Right lobe of liver (tissue), 6 donors: ENCODE results near the gene TMEM119. TPM values are rescaled to one million over a fixed set of nuclear protein-coding genes. Genes with fewer than 3 reads are reported as not detected.
"Not testable (repeated sequence)": the region's sequence is repeated elsewhere in the genome, so short reads cannot be mapped to it uniquely, and the experiment has no call there.

Experiments used
- ATAC-seq, 4 donors: fragments of 200-7000 bp; cut with Tn5 transposase; one replicate each; pipeline ENCODE4 v1.9.1; 2020; ENCODE audit warnings: mild to moderate bottlenecking in 4 of 4, moderate library complexity in 4 of 4
- DNase-seq, 3 donors: peaks; one replicate each; pipeline ENCODE4 v3.0.0-alpha.2; 2020
- H3K27ac ChIP-seq, 3 donors: fragments of 200-600 bp; one replicate each; pipeline ENCODE4 v1.8.0; 2022
- H3K27me3 ChIP-seq, 2 donors: fragments of 200-600 bp; one replicate each; pipeline ENCODE4 v1.8.0; 2022
- H3K36me3 ChIP-seq, 4 donors: fragments of 200-600 bp; sonication (generic) in 1 of 4; one replicate each; pipeline versions ENCODE4 v1.5.1 to v1.8.0; 2017 to 2022; ENCODE audit warnings: control low read depth in 1 of 4
- H3K4me1 ChIP-seq, 4 donors: fragments of 200-600 bp; sonication (generic) in 1 of 4; one replicate each; pipeline versions ENCODE4 v1.5.1 to v1.8.0; 2017 to 2022; ENCODE audit warnings: control low read depth in 1 of 4
- H3K4me3 ChIP-seq, 3 donors: fragments of 200-600 bp; one replicate each; pipeline ENCODE4 v1.8.0; 2022
- H3K9me3 ChIP-seq, 4 donors: fragments of 200-600 bp; sonication (generic) in 1 of 4; one replicate each; pipeline versions ENCODE4 v1.5.1 to v1.8.0; 2017 to 2022; ENCODE audit warnings: control low read depth in 1 of 4
- POLR2A ChIP-seq: fragments of 450-650 bp; IDR thresholded peaks from one replicate; pipeline ENCODE4 v1.6.1; 2017; ENCODE audit warnings: antibody characterized with exemption, mild to moderate bottlenecking
- WGBS: methylation state at CpG from one replicate; pipeline ENCODE4 v1.1.6; 2018; ENCODE audit warnings: low coverage, low lambda C conversion rate; ENCODE audit not compliant: insufficient coverage; ENCODE audit errors: missing lambda C conversion rate; 5-methylcytosine and 5-hydroxymethylcytosine counted together
- intact Hi-C, 2 donors: fragments of 100-400 bp; cut with DNase I; formaldehyde crosslinking; loops; one replicate each; pipeline versions ENCODE4 v1.11.2 to v1.14.1; 2022
- total RNA-seq, 6 experiments: library from RNA; depleted of rRNA in 2 of 6; stranded (reverse); fragments of >200 nt in 2 of 6; fragmentation: NEBNext Ultra II Directional in 3 of 6; extraction: Animal tissue kit (Norgen Biotek cat#: 25700) in 3 of 6; gene quantifications; one replicate each; pipeline versions ENCODE4 v1.1.0 to v1.2.4, GENCODE V29; 2016 to 2023
- TF ChIP-seq, protein P1 (sequence below), 4 donors: fragments of 200-600 bp in 3 of 4; fragments of 450-650 bp in 1 of 4; IDR thresholded peaks; one replicate each; pipeline versions ENCODE4 v1.5.1 to v1.8.0; 2016 to 2022; ENCODE audit warnings: antibody characterized with exemption in 4 of 4, mild to moderate bottlenecking in 2 of 4
- donor health status: DM: no; HTN: yes; CAD: no.
- donor health status: DM: no; HTN: no; CAD: no.
- donor health status: DM: no; HTN: no; CAD: no.
- donor health status: DM: no; HTN: yes; CAD: no.
- donor health status: DM: no; HTN: yes; CAD: no.

TMEM119 gene
- total RNA-seq, 6 experiments from 2014 or later = 0.09 to 0.38 (median 0.22) TPM; not detected in 2

DNA sequence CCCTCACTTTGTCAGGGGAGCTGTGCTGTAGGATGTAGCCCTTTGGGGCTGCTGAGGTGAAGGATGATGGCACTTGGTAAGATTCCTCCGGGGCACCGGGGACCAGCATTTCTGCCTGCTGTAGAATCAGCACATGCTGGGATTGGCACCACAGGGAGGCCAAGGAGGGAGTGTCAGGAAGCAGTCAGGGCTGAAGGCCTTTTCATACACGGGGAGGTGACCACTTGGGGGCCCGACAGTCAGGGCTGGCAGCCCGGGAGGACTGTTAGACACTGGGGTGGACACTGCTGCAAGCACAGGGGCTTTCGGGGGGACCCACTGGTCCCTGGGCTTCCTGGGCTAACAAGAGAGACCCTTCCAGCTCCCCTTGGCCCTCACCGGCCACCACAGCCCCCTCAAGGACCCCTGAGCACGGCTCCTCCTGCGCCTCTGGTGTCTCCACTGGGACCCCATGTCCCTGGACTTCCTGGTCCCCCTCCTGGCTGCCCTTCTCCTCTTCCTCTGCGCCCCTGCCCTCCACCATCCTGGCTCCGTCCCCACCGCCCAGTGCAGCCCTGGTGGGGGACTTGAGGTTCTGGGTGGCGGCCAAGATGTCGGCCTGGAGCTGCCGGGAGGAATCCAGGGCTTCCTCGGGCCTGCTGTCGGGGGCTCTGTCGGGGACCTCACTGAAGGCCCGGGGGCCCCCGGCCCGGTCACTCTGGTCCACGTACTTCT is 6.5 kb downstream of the TMEM119 start:
- Histone ChIP-seq H3K4me3 (no peak overlapping the region), H3K27ac (no peak overlapping the region), H3K27me3 (no peaks in the 10 kb centered on the region), H3K36me3 (no peaks in the 10 kb centered on the region), H3K4me1 (no peaks in the 10 kb centered on the region), H3K9me3 (no peaks in the 10 kb centered on the region)
- ATAC-seq = no peak
- no peak for DNase-seq
- intact Hi-C loops = no loop called here
- TF ChIP-seq, protein P1, sequence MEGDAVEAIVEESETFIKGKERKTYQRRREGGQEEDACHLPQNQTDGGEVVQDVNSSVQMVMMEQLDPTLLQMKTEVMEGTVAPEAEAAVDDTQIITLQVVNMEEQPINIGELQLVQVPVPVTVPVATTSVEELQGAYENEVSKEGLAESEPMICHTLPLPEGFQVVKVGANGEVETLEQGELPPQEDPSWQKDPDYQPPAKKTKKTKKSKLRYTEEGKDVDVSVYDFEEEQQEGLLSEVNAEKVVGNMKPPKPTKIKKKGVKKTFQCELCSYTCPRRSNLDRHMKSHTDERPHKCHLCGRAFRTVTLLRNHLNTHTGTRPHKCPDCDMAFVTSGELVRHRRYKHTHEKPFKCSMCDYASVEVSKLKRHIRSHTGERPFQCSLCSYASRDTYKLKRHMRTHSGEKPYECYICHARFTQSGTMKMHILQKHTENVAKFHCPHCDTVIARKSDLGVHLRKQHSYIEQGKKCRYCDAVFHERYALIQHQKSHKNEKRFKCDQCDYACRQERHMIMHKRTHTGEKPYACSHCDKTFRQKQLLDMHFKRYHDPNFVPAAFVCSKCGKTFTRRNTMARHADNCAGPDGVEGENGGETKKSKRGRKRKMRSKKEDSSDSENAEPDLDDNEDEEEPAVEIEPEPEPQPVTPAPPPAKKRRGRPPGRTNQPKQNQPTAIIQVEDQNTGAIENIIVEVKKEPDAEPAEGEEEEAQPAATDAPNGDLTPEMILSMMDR (IDR thresholded peaks at IDR 0.05) = no peak
- TF ChIP-seq POLR2A = no peak
- 40% methylated on average over 3 of the region's 22 CpGs for WGBS

DNA sequence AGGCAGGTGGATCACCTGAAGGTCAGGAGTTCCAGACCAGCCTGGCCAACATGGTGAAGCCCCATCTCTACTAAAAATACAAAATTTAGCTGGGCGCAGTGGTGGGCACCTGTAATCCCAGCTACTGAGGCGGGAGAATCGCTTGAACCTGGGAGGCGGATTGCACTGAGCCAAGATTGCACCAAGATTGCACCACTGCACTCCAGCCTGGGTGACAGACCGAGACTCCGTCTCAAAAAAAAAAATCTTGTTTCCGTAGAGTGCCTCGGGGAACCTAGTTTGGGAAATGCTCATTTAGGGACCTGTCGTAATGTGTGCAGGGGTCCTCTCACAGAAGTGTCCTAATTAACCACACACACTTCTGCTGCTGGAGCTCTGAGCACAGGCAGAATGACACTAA is 7.4 kb downstream of the TMEM119 start:
- WGBS = 87% methylated on average over 9 of the region's 9 CpGs
- ATAC-seq, H3K27me3 ChIP-seq, H3K36me3 ChIP-seq, H3K9me3 ChIP-seq, H3K27ac ChIP-seq, intact Hi-C loops, DNase-seq, H3K4me1 ChIP-seq, H3K4me3 ChIP-seq: not testable (repeated sequence)

DNA sequence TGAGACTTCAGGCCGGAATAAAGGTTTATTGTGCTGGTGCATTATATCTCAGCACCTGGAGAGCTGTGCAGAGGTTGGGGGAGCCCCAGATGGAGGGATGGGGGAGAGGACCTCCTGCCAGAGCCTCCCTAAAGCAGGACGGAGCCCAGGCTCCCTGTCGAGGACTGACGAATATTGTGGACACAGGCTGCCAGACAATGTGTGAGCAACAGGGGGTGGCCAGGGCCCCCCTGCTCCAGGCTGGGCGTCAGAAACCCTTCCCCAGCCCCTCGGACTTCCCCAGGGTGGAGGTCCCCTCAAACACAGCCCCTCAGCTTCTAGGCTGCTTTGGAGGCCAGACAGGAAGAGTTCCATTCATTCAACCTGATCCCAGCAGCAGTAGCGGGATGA is 8.0 kb downstream of the TMEM119 start:
- Histone ChIP-seq H3K36me3 (no peaks in the 10 kb centered on the region), H3K9me3 (no peaks in the 10 kb centered on the region), H3K27ac (no peak overlapping the region), H3K27me3 (no peaks in the 10 kb centered on the region), H3K4me1 (no peaks in the 10 kb centered on the region), H3K4me3 (no peak overlapping the region)
- intact Hi-C loops = no loop called here
- TF ChIP-seq, protein P1 (IDR thresholded peaks at IDR 0.05) = no peak
- TF ChIP-seq POLR2A = no peak
- 67% methylated on average over 1 of the region's 7 CpGs for WGBS
- ATAC-seq (no peak), DNase-seq (no peak)

DNA sequence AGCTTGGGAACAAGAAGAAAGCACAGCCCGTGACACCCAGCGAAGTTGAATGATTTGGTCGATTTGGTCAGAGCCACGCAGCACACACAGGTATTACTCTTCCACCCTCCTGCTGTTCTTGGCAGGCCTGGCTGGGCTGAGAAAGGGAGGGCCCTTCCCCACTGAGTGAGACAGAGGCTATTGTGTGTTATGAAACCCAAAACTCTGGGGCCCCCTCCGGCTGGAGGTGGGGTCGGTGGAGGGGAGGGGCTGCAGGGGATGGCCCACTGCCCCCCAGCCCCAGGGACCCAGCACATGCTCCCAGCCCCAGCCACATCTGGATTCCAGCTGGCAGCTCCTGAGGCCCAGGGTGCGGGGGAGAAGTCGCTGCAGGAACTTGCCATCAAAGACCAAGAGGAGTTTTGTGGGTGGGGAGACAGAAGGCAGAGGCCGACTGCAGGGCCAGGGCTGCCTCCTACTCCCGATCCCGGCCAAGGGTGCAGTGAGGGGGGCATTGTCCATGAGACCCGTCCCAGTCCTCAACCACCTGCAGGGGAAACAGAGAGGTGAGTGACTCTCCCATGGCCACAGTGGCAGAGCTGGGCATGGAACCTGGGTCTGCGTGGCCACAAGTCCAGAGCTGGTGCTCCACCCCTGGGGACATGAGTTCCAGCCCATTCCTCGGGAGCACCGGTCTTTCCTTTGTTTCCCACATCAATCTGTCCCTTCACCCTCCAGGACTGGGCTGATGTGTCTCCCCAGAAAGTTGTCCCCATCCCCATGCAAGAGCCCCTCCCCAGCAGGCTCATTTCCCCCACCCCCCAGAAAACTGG is 8.7 kb downstream of the TMEM119 start:
- ATAC-seq = no peak
- no peak for DNase-seq
- Histone ChIP-seq H3K9me3 (no peaks in the 10 kb centered on the region), H3K4me1 (no peaks in the 10 kb centered on the region), H3K4me3 (no peak overlapping the region), H3K27ac (no peak overlapping the region), H3K36me3 (no peaks in the 10 kb centered on the region), H3K27me3 (no peaks in the 10 kb centered on the region)
- TF ChIP-seq, protein P1 (IDR thresholded peaks at IDR 0.05) = no peak
- no peak for TF ChIP-seq POLR2A
- 46% methylated on average over 5 of the region's 15 CpGs for WGBS
- intact Hi-C loops = no loop called here

DNA sequence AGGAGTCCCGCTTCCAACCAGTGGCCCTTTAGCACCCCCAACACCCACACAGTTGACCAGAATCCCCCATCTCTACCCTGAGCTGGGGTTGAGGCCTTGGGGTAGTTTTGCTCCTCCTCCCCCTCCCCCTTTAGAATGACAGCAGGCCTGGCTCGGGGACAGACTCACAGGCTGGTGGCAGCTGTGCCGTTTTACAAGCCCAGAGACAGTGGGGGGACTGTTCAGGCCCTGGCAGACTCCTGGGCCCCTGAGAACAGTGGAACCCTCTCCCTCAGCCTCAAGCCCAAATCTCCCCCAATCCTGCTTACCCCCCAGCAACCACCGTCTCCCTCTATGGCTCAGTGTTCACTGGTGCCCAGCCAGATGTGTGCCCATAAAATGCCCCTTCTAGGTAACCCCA is 10.1 kb downstream of the TMEM119 start:
- Histone ChIP-seq H3K4me1 (no peaks in the 10 kb centered on the region), H3K27me3 (no peaks in the 10 kb centered on the region), H3K36me3 (no peaks in the 10 kb centered on the region), H3K27ac (no peak overlapping the region), H3K4me3 (no peak overlapping the region), H3K9me3 (no peaks in the 10 kb centered on the region)
- intact Hi-C loops = no loop called here
- WGBS = no CpG with 5 or more reads among the region's 4 CpGs
- no peak for DNase-seq
- ATAC-seq = no peak
- no peak for TF ChIP-seq POLR2A
- TF ChIP-seq, protein P1 (IDR thresholded peaks at IDR 0.05) = no peak
